HG02623 (cell line): ENCODE measurements around the gene MOB2.

ENCODE experiments used
- ATAC-seq: cut with Tn5 transposase; IDR thresholded peaks from one replicate; pipeline ENCODE4 v1.9.1; 2021; ENCODE audit warnings: moderate library complexity; ENCODE audit not compliant: unreplicated experiment

The MOB2 gene

GRCh38 chr11:1475841-1476240 lies 10.7 kb downstream of the MOB2 start:
- ATAC-seq: no peak

GRCh38 chr11:1473786-1474185 lies 12.8 kb downstream of the MOB2 start:
- no peak for ATAC-seq

- no peak for ATAC-seq
These were observed 13.5 kb downstream of the MOB2 start for GRCh38 chr11:1473011-1473628.

- ATAC-seq: no peak
These were observed 14.2 kb downstream of the MOB2 start for GRCh38 chr11:1472180-1473005.

GRCh38 chr11:1471736-1472135 lies 14.8 kb downstream of the MOB2 start:
- ATAC-seq: no peak

GRCh38 chr11:1470681-1471611 lies 15.6 kb downstream of the MOB2 start:
- ATAC-seq: no peak

GRCh38 chr11:1469911-1470680 lies 16.5 kb downstream of the MOB2 start:
- no peak for ATAC-seq

GRCh38 chr11:1469287-1469910 lies 17.2 kb downstream of the MOB2 start:
- ATAC-seq: no peak

- ATAC-seq: no peak
These were observed 18.0 kb downstream of the MOB2 start for GRCh38 chr11:1468473-1469066.

GRCh38 chr11:1468002-1468401 lies 18.6 kb downstream of the MOB2 start:
- no peak for ATAC-seq

- ATAC-seq: no peak
These were observed 19.3 kb downstream of the MOB2 start for GRCh38 chr11:1467270-1467669.

GRCh38 chr11:1466784-1467183 lies 19.8 kb downstream of the MOB2 start:
- ATAC-seq: no peak

GRCh38 chr11:1463056-1463455 lies 23.5 kb downstream of the MOB2 start:
- ATAC-seq: no peak

- no peak for ATAC-seq
These were observed 23.9 kb downstream of the MOB2 start for GRCh38 chr11:1462698-1462975.

GRCh38 chr11:1461826-1462697 lies 24.5 kb downstream of the MOB2 start:
- ATAC-seq: no peak

- ATAC-seq: no peak
These were observed 25.4 kb downstream of the MOB2 start for GRCh38 chr11:1460986-1461825.

GRCh38 chr11:1460396-1460985 lies 26.1 kb downstream of the MOB2 start:
- ATAC-seq: no peak
